HUES64 (cell line): ENCODE measurements around the gene HES1. TPM values are rescaled to one million over a fixed set of nuclear protein-coding genes. Genes with fewer than 3 reads are reported as not detected.
"Not testable (repeated sequence)": the region's sequence is repeated elsewhere in the genome, so short reads cannot be mapped to it uniquely, and the experiment has no call there.

Experiments used
- H3K27ac ChIP-seq: 2 replicates; pipeline ENCODE4 v1.7.0; 2013; ENCODE audit warnings: low read depth, low read length, inconsistent platforms
- H3K27me3 ChIP-seq: 2 replicates; pipeline ENCODE4 v1.6.1; 2013; ENCODE audit warnings: mild to moderate bottlenecking, low read length; ENCODE audit not compliant: insufficient read depth
- H3K36me3 ChIP-seq: 2 replicates; pipeline ENCODE4 v1.6.1; 2013; ENCODE audit warnings: mild to moderate bottlenecking, low read length; ENCODE audit not compliant: insufficient read depth
- H3K4me1 ChIP-seq: 2 replicates; pipeline ENCODE4 v1.6.1; 2013; ENCODE audit warnings: mild to moderate bottlenecking, low read length, moderate library complexity; ENCODE audit not compliant: insufficient read depth
- H3K4me3 ChIP-seq: 2 replicates; pipeline ENCODE4 v1.5.1; 2013; ENCODE audit warnings: mild to moderate bottlenecking, low read length, moderate library complexity
- H3K9ac ChIP-seq: 2 replicates; pipeline ENCODE4 v1.6.1; 2013; ENCODE audit warnings: mild to moderate bottlenecking, low read depth, low read length
- H3K9me3 ChIP-seq: 2 replicates; pipeline ENCODE4 v1.6.1; 2013; ENCODE audit warnings: low read depth, low read length; ENCODE audit not compliant: insufficient read depth
- WGBS: fragments of 150-250, 120-280 bp; methylation state at CpG from one replicate; pipeline ENCODE4 v1.1.7; 2013; ENCODE audit warnings: missing lambda C conversion rate; 5-methylcytosine and 5-hydroxymethylcytosine counted together
- polyA plus RNA-seq, 2 experiments: library from polyadenylated mRNA; stranded (reverse); fragments of 50-300 nt; gene quantifications; one replicate each; pipeline ENCODE4 v1.2.3, GENCODE V29; 2013

HES1 gene
- polyA plus RNA-seq (2013, experiment 1 of 2): 22.4 TPM
- polyA plus RNA-seq (2013, experiment 2 of 2): 26.6 TPM

GRCh38 chr3:194135806-194136518 lies at the start of gene HES1:
Gene HES1 (plus strand): TSS chr3:194136148. CDS start chr3:194136381, 233 bp downstream.
- under 1% methylated on average over 28 of the region's 29 CpGs for WGBS
- Histone ChIP-seq H3K9ac (peak within 1 kb of the TSS; percentile 55), H3K4me3 (peak within 1 kb of the TSS; percentile 77), H3K27ac (peak within 1 kb of the TSS; percentile 97; the same call in 1 of the 2 replicates), H3K9me3 (no peaks in the 10 kb centered on the region), H3K4me1 (peaks cover 59% of the 10 kb centered on the region), H3K36me3 (peaks cover 6% of the 10 kb centered on the region; the same call in 1 of the 2 replicates), H3K27me3 (peaks cover 35% of the 10 kb centered on the region)

- Histone ChIP-seq H3K4me3 (no peak overlapping the region), H3K9ac (peak overlapping the region; percentile 38; the same call in 1 of the 2 replicates), H3K27ac (peak overlapping the region; percentile 82), H3K36me3 (no peaks in the 10 kb centered on the region), H3K9me3 (no peaks in the 10 kb centered on the region), H3K4me1 (peaks cover 37% of the 10 kb centered on the region), H3K27me3 (no peaks in the 10 kb centered on the region; the same call in 1 of the 2 replicates)
- 15% methylated on average over 12 of the region's 12 CpGs for WGBS
Measured at GRCh38 chr3:194086388-194087075, 49.4 kb upstream of the HES1 start.

DNA sequence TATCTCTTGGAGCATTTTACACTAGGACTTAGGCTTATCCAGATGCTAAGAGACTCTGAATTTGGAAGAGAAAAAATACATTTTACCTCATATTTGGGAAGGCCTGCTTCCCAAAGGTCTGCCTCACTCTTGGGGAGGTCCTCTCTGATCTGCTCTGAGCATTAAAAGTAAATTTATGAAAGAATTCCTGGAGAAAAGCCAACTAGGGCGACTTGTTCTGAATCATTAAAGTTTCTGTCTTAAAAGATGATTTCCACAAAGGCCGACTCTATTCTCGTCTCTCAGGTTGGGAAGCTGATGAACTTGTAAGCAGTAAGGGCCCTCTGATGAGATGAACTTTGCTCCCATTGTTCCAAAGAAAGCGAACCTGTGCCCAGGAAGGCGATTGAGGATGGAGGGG lies 48.7 kb upstream of the HES1 start:
- Histone ChIP-seq H3K4me1 (peaks cover 37% of the 10 kb centered on the region), H3K9ac (no peak overlapping the region), H3K27ac (peak overlapping the region; percentile 38), H3K36me3 (no peaks in the 10 kb centered on the region), H3K27me3 (no peaks in the 10 kb centered on the region; the same call in 1 of the 2 replicates), H3K9me3 (no peaks in the 10 kb centered on the region), H3K4me3 (no peak overlapping the region)
- WGBS: 89% methylated on average over 5 of the region's 5 CpGs

GRCh38 chr3:194087995-194088855 lies 47.7 kb upstream of the HES1 start:
- no peaks in the 10 kb centered on the region for H3K36me3 ChIP-seq
- H3K4me3 ChIP-seq: no peak overlapping the region
- peaks cover 33% of the 10 kb centered on the region for H3K4me1 ChIP-seq
- no peak overlapping the region for H3K27ac ChIP-seq
- 94% methylated on average over 11 of the region's 11 CpGs for WGBS
- no peak overlapping the region for H3K9ac ChIP-seq
- no peaks in the 10 kb centered on the region; the same call in 1 of the 2 replicates for H3K27me3 ChIP-seq
- H3K9me3 ChIP-seq: no peaks in the 10 kb centered on the region

GRCh38 chr3:194089357-194090177 lies 46.4 kb upstream of the HES1 start:
- no peaks in the 10 kb centered on the region for H3K36me3 ChIP-seq
- 0 out of 2 replicates have a peak overlapping the region, but pooled peaks have one; percentile 11 for H3K9ac ChIP-seq
- no peaks in the 10 kb centered on the region for H3K9me3 ChIP-seq
- peaks cover 33% of the 10 kb centered on the region for H3K4me1 ChIP-seq
- no peaks in the 10 kb centered on the region; the same call in 1 of the 2 replicates for H3K27me3 ChIP-seq
- peak overlapping the region; percentile 69 for H3K27ac ChIP-seq
- WGBS: 57% methylated on average over 18 of the region's 18 CpGs
- H3K4me3 ChIP-seq: no peak overlapping the region

- 94% methylated on average over 10 of the region's 10 CpGs for WGBS
- not testable (repeated sequence) for H3K27me3 ChIP-seq, H3K4me3 ChIP-seq, H3K9ac ChIP-seq, H3K9me3 ChIP-seq, H3K36me3 ChIP-seq
- H3K27ac ChIP-seq: 0 out of 2 replicates have a peak overlapping the region, but pooled peaks have one; percentile 50
- peaks cover 33% of the 10 kb centered on the region for H3K4me1 ChIP-seq
Measured at GRCh38 chr3:194090178-194090555, 45.8 kb upstream of the HES1 start.

- Histone ChIP-seq H3K36me3 (no peaks in the 10 kb centered on the region), H3K27ac (no peak overlapping the region), H3K9ac (no peak overlapping the region), H3K9me3 (no peaks in the 10 kb centered on the region), H3K27me3 (no peaks in the 10 kb centered on the region; the same call in 1 of the 2 replicates), H3K4me1 (peaks cover 31% of the 10 kb centered on the region), H3K4me3 (no peak overlapping the region)
- 91% methylated on average over 8 of the region's 8 CpGs for WGBS
Measured at GRCh38 chr3:194090716-194091115, 45.2 kb upstream of the HES1 start.

DNA sequence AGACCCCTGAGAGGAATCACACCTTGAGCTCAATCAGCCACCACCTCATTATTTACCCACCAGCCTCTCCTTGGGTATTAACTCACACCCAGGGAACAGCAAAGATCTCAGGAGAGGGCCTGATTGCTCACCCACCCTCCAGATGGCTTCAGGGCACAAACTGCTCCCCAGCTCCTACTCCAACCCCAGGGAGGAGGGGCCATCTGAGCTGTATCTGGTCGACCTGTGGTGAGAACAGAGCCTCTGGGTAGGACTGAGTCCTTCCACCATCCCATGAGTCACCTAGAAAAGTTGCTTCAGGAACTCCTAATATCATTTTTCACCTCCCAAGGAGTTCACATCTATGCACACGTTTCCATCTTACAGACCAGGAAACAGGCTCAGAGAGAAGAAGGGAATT lies 44.8 kb upstream of the HES1 start:
- H3K27ac ChIP-seq: no peak overlapping the region
- 62% methylated on average over 2 of the region's 2 CpGs for WGBS
- H3K27me3 ChIP-seq: no peaks in the 10 kb centered on the region; the same call in 1 of the 2 replicates
- peaks cover 26% of the 10 kb centered on the region for H3K4me1 ChIP-seq
- no peak overlapping the region for H3K9ac ChIP-seq
- H3K9me3 ChIP-seq: no peaks in the 10 kb centered on the region
- H3K4me3 ChIP-seq: no peak overlapping the region
- no peaks in the 10 kb centered on the region for H3K36me3 ChIP-seq

- peaks cover 22% of the 10 kb centered on the region for H3K4me1 ChIP-seq
- not testable (repeated sequence) for H3K27me3 ChIP-seq, H3K27ac ChIP-seq, H3K9ac ChIP-seq, H3K9me3 ChIP-seq, H3K4me3 ChIP-seq, H3K36me3 ChIP-seq
- WGBS: 95% methylated on average over 6 of the region's 6 CpGs
Measured at GRCh38 chr3:194091897-194092296, 44.1 kb upstream of the HES1 start.

GRCh38 chr3:194092881-194093301 lies 43.1 kb upstream of the HES1 start:
- Histone ChIP-seq H3K9ac (no peak overlapping the region), H3K27ac (no peak overlapping the region), H3K27me3 (no peaks in the 10 kb centered on the region; the same call in 1 of the 2 replicates), H3K4me1 (peaks cover 24% of the 10 kb centered on the region), H3K9me3 (no peaks in the 10 kb centered on the region), H3K36me3 (no peaks in the 10 kb centered on the region), H3K4me3 (no peak overlapping the region)
- 88% methylated on average over 8 of the region's 10 CpGs for WGBS
